GM21390 (cell line): ENCODE data around the gene PI3.
"Not testable (repeated sequence)": the region's sequence is repeated elsewhere in the genome, so short reads cannot be mapped to it uniquely, and the experiment has no call there.

Source experiments
- ATAC-seq: cut with Tn5 transposase; IDR thresholded peaks from one replicate; pipeline ENCODE4 v1.9.1; 2021; ENCODE audit not compliant: unreplicated experiment

PI3 gene

GRCh38 chr20:45174434-45175364 is at the start of gene PI3:
PI3 (plus strand) TSS chr20:45174902; CDS start chr20:45174923, 21 bp downstream.
- ATAC-seq: no peak

GRCh38 chr20:45128099-45128498 is 46.6 kb upstream of the PI3 start:
- no peak for ATAC-seq

GRCh38 chr20:45136911-45137310 is 37.8 kb upstream of the PI3 start:
- no peak for ATAC-seq

GRCh38 chr20:45138561-45139300 is 36.0 kb upstream of the PI3 start:
- no peak for ATAC-seq

- not testable (repeated sequence) for ATAC-seq
These were observed 34.8 kb upstream of the PI3 start for GRCh38 chr20:45139733-45140375.

GRCh38 chr20:45140836-45141235 is 33.9 kb upstream of the PI3 start:
- ATAC-seq: no peak

GRCh38 chr20:45149062-45149461 is 25.6 kb upstream of the PI3 start:
- no peak for ATAC-seq

- no peak for ATAC-seq
These were observed 22.3 kb upstream of the PI3 start for GRCh38 chr20:45152405-45152804.

GRCh38 chr20:45153147-45153546 is 21.6 kb upstream of the PI3 start:
- no peak for ATAC-seq

GRCh38 chr20:45153752-45154151 is 20.9 kb upstream of the PI3 start:
- no peak for ATAC-seq

GRCh38 chr20:45154183-45154582 is 20.5 kb upstream of the PI3 start:
- ATAC-seq: no peak

GRCh38 chr20:45154794-45155193 is 19.9 kb upstream of the PI3 start:
- ATAC-seq: not testable (repeated sequence)

GRCh38 chr20:45156713-45157112 is 18.0 kb upstream of the PI3 start:
- no peak for ATAC-seq

- no peak for ATAC-seq
These were observed 16.7 kb upstream of the PI3 start for GRCh38 chr20:45157962-45158361.

GRCh38 chr20:45163083-45163803 is 11.5 kb upstream of the PI3 start:
- no peak for ATAC-seq

- no peak for ATAC-seq
These were observed 9.8 kb upstream of the PI3 start for GRCh38 chr20:45164906-45165305.

GRCh38 chr20:45173522-45173921 is 1.2 kb upstream of the PI3 start:
- ATAC-seq: no peak

- no peak for ATAC-seq
These were observed 2.0 kb downstream of the PI3 start for GRCh38 chr20:45176526-45177267.

- no peak for ATAC-seq
These were observed 4.5 kb downstream of the PI3 start for GRCh38 chr20:45179166-45179565.

GRCh38 chr20:45181639-45182038 is 6.9 kb downstream of the PI3 start:
- ATAC-seq: no peak
